ENCODE data around the gene FMO2. TPM values are rescaled to one million over a fixed set of nuclear protein-coding genes. Genes with fewer than 3 reads are reported as not detected.

The FMO2 gene
- total RNA-seq, 1 experiment from 2014 or later, result not detected

- CTCF ChIA-PET, result no interaction called here
- intact Hi-C loops (cut with micrococcal nuclease; ENCODE audit: unreplicated experiment), result no loop called here
- TF ChIP-seq, protein P1, sequence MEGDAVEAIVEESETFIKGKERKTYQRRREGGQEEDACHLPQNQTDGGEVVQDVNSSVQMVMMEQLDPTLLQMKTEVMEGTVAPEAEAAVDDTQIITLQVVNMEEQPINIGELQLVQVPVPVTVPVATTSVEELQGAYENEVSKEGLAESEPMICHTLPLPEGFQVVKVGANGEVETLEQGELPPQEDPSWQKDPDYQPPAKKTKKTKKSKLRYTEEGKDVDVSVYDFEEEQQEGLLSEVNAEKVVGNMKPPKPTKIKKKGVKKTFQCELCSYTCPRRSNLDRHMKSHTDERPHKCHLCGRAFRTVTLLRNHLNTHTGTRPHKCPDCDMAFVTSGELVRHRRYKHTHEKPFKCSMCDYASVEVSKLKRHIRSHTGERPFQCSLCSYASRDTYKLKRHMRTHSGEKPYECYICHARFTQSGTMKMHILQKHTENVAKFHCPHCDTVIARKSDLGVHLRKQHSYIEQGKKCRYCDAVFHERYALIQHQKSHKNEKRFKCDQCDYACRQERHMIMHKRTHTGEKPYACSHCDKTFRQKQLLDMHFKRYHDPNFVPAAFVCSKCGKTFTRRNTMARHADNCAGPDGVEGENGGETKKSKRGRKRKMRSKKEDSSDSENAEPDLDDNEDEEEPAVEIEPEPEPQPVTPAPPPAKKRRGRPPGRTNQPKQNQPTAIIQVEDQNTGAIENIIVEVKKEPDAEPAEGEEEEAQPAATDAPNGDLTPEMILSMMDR (IDR thresholded peaks at IDR 0.05; ENCODE audit: unreplicated experiment), result no peak
- Mint-ChIP-seq H3K9me3 (ENCODE audit: low read depth, unreplicated experiment) (peaks cover 5% of the 10 kb centered on the region), H3K36me3 (ENCODE audit: insufficient read depth, unreplicated experiment) (no peaks in the 10 kb centered on the region), H3K27me3 (ENCODE audit: unreplicated experiment) (no peaks in the 10 kb centered on the region), H3K27ac (ENCODE audit: unreplicated experiment) (peak overlapping the region; percentile 62), H3K4me1 (ENCODE audit: low read depth, unreplicated experiment) (peaks cover 24% of the 10 kb centered on the region), H3K4me3 (ENCODE audit: low read depth, unreplicated experiment) (no peak overlapping the region)
- no peak for DNase-seq
- no TSS peak for BruUV-seq (replicated peaks)
Observed at GRCh38 chr1:171161431-171161830, 23.7 kb upstream of the FMO2 start.

DNA sequence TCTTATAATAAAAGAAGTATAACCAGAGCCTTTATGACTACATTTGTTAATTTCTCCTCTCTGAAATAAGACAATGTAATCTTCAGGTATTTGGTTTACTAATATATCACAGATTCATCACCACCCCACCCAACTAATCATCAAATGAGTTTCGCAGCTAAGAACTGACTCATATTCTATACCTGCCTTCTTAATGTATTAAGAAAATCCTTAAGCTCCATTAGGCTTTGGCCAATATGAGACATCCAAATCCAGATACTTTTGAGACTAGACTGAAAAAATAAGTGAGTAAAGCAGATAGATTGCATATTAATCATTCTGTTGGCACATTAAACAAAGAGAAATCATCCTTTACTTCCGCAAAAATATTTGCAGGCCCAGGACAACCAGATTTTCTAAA, 18.7 kb upstream of the FMO2 start:
- no peaks in the 10 kb centered on the region for H3K36me3 Mint-ChIP-seq (ENCODE audit: insufficient read depth, unreplicated experiment)
- no peak for DNase-seq
- no peaks in the 10 kb centered on the region for H3K27me3 Mint-ChIP-seq (ENCODE audit: unreplicated experiment)
- intact Hi-C loops (cut with micrococcal nuclease; ENCODE audit: unreplicated experiment), result no loop called here
- TF ChIP-seq, protein P1 (IDR thresholded peaks at IDR 0.05; ENCODE audit: unreplicated experiment), result no peak
- peaks cover 3% of the 10 kb centered on the region for H3K4me1 Mint-ChIP-seq (ENCODE audit: low read depth, unreplicated experiment)
- CTCF ChIA-PET, result no interaction called here
- peaks cover 8% of the 10 kb centered on the region for H3K9me3 Mint-ChIP-seq (ENCODE audit: low read depth, unreplicated experiment)
- H3K27ac Mint-ChIP-seq (ENCODE audit: unreplicated experiment), result no peak overlapping the region
- no peak overlapping the region for H3K4me3 Mint-ChIP-seq (ENCODE audit: low read depth, unreplicated experiment)
- BruUV-seq (replicated peaks), result no TSS peak

DNA sequence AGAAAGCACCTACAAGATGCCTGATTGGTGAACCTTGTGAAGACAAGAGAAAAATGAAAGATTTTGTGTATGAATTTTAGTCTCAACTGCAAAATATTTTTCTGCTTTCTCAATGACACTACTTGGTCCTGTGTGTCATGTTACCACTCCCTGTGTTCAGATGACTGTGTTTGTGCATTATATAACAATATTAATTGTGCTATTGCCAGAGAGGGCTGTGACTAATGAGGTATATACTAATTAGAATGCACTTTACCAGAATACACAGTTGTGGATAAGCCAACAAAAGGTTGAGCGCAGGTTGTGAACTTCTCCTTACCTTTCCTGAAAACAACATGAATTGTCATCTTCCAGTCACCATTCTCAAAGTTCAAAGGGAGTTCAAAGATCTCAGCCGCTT, 17.3 kb upstream of the FMO2 start:
- TF ChIP-seq, protein P1 (IDR thresholded peaks at IDR 0.05; ENCODE audit: unreplicated experiment), result no peak
- peaks cover 8% of the 10 kb centered on the region for H3K9me3 Mint-ChIP-seq (ENCODE audit: low read depth, unreplicated experiment)
- no peak for DNase-seq
- no peaks in the 10 kb centered on the region for H3K27me3 Mint-ChIP-seq (ENCODE audit: unreplicated experiment)
- no peaks in the 10 kb centered on the region for H3K4me1 Mint-ChIP-seq (ENCODE audit: low read depth, unreplicated experiment)
- intact Hi-C loops (cut with micrococcal nuclease; ENCODE audit: unreplicated experiment), result no loop called here
- BruUV-seq (replicated peaks), result no TSS peak
- no peak overlapping the region for H3K4me3 Mint-ChIP-seq (ENCODE audit: low read depth, unreplicated experiment)
- no peaks in the 10 kb centered on the region for H3K36me3 Mint-ChIP-seq (ENCODE audit: insufficient read depth, unreplicated experiment)
- CTCF ChIA-PET, result no interaction called here
- no peak overlapping the region for H3K27ac Mint-ChIP-seq (ENCODE audit: unreplicated experiment)

DNA sequence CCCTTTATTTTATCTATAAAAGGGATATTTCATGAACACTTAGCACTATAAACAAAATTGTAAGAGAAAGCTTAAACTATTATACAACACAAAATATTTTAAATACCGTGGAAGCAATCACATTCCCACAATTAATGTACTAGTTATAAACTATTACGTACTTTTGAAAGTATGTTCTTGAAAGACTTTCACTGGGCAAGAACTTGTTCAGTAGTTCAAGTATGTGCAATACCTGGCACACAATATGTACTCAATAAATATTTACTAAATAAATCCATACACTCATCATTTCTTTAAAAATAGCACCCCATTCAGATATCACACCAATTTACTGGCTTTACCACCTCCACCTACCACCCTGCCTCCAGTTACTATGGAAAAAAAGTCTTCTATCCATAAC, 12.6 kb upstream of the FMO2 start:
- H3K36me3 Mint-ChIP-seq (ENCODE audit: insufficient read depth, unreplicated experiment), result no peaks in the 10 kb centered on the region
- intact Hi-C loops (cut with micrococcal nuclease; ENCODE audit: unreplicated experiment), result no loop called here
- no peak for DNase-seq
- no peaks in the 10 kb centered on the region for H3K27me3 Mint-ChIP-seq (ENCODE audit: unreplicated experiment)
- peaks cover 8% of the 10 kb centered on the region for H3K9me3 Mint-ChIP-seq (ENCODE audit: low read depth, unreplicated experiment)
- no TSS peak for BruUV-seq (replicated peaks)
- CTCF ChIA-PET, result no interaction called here
- no peak overlapping the region for H3K27ac Mint-ChIP-seq (ENCODE audit: unreplicated experiment)
- no peak overlapping the region for H3K4me3 Mint-ChIP-seq (ENCODE audit: low read depth, unreplicated experiment)
- H3K4me1 Mint-ChIP-seq (ENCODE audit: low read depth, unreplicated experiment), result no peaks in the 10 kb centered on the region
- TF ChIP-seq, protein P1 (IDR thresholded peaks at IDR 0.05; ENCODE audit: unreplicated experiment), result no peak

GRCh38 chr1:171173069-171173468, 12.0 kb upstream of the FMO2 start:
- TF ChIP-seq, protein P1 (IDR thresholded peaks at IDR 0.05; ENCODE audit: unreplicated experiment), result no peak
- Mint-ChIP-seq H3K27me3 (ENCODE audit: unreplicated experiment) (no peaks in the 10 kb centered on the region), H3K27ac (ENCODE audit: unreplicated experiment) (no peak overlapping the region), H3K9me3 (ENCODE audit: low read depth, unreplicated experiment) (peaks cover 8% of the 10 kb centered on the region), H3K36me3 (ENCODE audit: insufficient read depth, unreplicated experiment) (no peaks in the 10 kb centered on the region), H3K4me3 (ENCODE audit: low read depth, unreplicated experiment) (no peak overlapping the region), H3K4me1 (ENCODE audit: low read depth, unreplicated experiment) (no peaks in the 10 kb centered on the region)
- intact Hi-C loops (cut with micrococcal nuclease; ENCODE audit: unreplicated experiment), result no loop called here
- no peak for DNase-seq
- CTCF ChIA-PET, result no interaction called here
- BruUV-seq (replicated peaks), result no TSS peak
